H9 (cell line): ENCODE measurements around the gene TFAP2D. TPM values are rescaled to one million over a fixed set of nuclear protein-coding genes. Genes with fewer than 3 reads are reported as not detected.

Experiments used
- DNase-seq: peaks from one replicate; pipeline ENCODE4 v3.0.0-alpha.2; 2017
- H2AFZ ChIP-seq: one replicate; pipeline ENCODE4 v1.6.1; 2013; ENCODE audit warnings: mild to moderate bottlenecking, low read length, control low read depth, moderate library complexity
- H2AK5ac ChIP-seq: 2 replicates; pipeline ENCODE4 v1.6.1; 2013; ENCODE audit warnings: low read length, control low read depth, mixed read lengths; ENCODE audit not compliant: insufficient read length
- H2BK120ac ChIP-seq: one replicate; pipeline ENCODE4 v1.6.1; 2013; ENCODE audit warnings: low read depth, mild to moderate bottlenecking, low read length, control low read depth, inconsistent platforms; ENCODE audit not compliant: poor library complexity, severe bottlenecking
- H2BK12ac ChIP-seq: 2 replicates; pipeline ENCODE4 v1.6.1; 2013; ENCODE audit warnings: low read length, control low read depth, mixed read lengths, low read depth; ENCODE audit not compliant: insufficient read length
- H2BK15ac ChIP-seq: 2 replicates; pipeline ENCODE4 v1.6.1; 2013; ENCODE audit warnings: low read depth, low read length, control low read depth
- H2BK20ac ChIP-seq: one replicate; pipeline ENCODE4 v1.6.1; 2013; ENCODE audit warnings: low read depth, mild to moderate bottlenecking, low read length, control low read depth, inconsistent platforms; ENCODE audit not compliant: poor library complexity, severe bottlenecking
- H2BK5ac ChIP-seq: 2 replicates; pipeline ENCODE4 v1.6.1; 2013; ENCODE audit warnings: low read length, control low read depth, mixed read lengths; ENCODE audit not compliant: insufficient read length
- H3K14ac ChIP-seq: 2 replicates; pipeline ENCODE4 v1.6.1; 2013; ENCODE audit warnings: low read length, control low read depth; ENCODE audit not compliant: insufficient read depth
- H3K18ac ChIP-seq: 2 replicates; pipeline ENCODE4 v1.6.1; 2013; ENCODE audit warnings: low read depth, mild to moderate bottlenecking, mixed read lengths, low read length, control low read depth; ENCODE audit not compliant: insufficient read length
- H3K23ac ChIP-seq: 2 replicates; pipeline ENCODE4 v1.6.1; 2013; ENCODE audit warnings: low read length, control low read depth, mixed read lengths, low read depth; ENCODE audit not compliant: insufficient read length
- H3K23me2 ChIP-seq: 2 replicates; pipeline ENCODE4 v1.6.1; 2013; ENCODE audit warnings: low read depth, mild to moderate bottlenecking, mixed read lengths, low read length, control low read depth; ENCODE audit not compliant: insufficient read length, poor library complexity, severe bottlenecking
- H3K27ac ChIP-seq: 2 replicates; pipeline ENCODE4 v1.5.1; 2013; ENCODE audit warnings: low read length, control low read depth, mixed read lengths, low read depth; ENCODE audit not compliant: insufficient read length
- H3K27me3 ChIP-seq: 2 replicates; pipeline ENCODE4 v1.6.1; 2013; ENCODE audit warnings: low read length, control low read depth, inconsistent platforms; ENCODE audit not compliant: insufficient read depth
- H3K4ac ChIP-seq: 2 replicates; pipeline ENCODE4 v1.6.1; 2013; ENCODE audit warnings: low read depth, mild to moderate bottlenecking, control low read depth, inconsistent platforms, low read length, moderate library complexity
- H3K4me1 ChIP-seq: 2 replicates; pipeline ENCODE4 v1.6.1; 2013; ENCODE audit warnings: low read length, control low read depth, inconsistent platforms; ENCODE audit not compliant: insufficient read depth
- H3K4me2 ChIP-seq: 2 replicates; pipeline ENCODE4 v1.6.1; 2013; ENCODE audit warnings: low read length, control low read depth, mixed read lengths; ENCODE audit not compliant: insufficient read length, insufficient read depth
- H3K56ac ChIP-seq: 2 replicates; pipeline ENCODE4 v1.6.1; 2013; ENCODE audit warnings: low read depth, mild to moderate bottlenecking, mixed read lengths, low read length, control low read depth; ENCODE audit not compliant: insufficient read length
- H3K79me1 ChIP-seq: 2 replicates; pipeline ENCODE4 v1.6.1; 2013; ENCODE audit warnings: low read depth, mild to moderate bottlenecking, moderate library complexity, low read length, control low read depth, inconsistent platforms; ENCODE audit not compliant: insufficient read depth, poor library complexity, severe bottlenecking
- H3K79me2 ChIP-seq: 2 replicates; pipeline ENCODE4 v1.6.1; 2013; ENCODE audit warnings: low read length, control low read depth, inconsistent platforms; ENCODE audit not compliant: insufficient read depth
- H3K9ac ChIP-seq: 2 replicates; pipeline ENCODE4 v1.6.1; 2013; ENCODE audit warnings: low read length, control low read depth, mixed read lengths; ENCODE audit not compliant: insufficient read length; ENCODE audit errors: extremely low read depth
- H3K9me3 ChIP-seq: one replicate; pipeline ENCODE4 v1.6.1; 2013; ENCODE audit warnings: low read depth, low read length, inconsistent platforms; ENCODE audit not compliant: control insufficient read depth
- H3T11ph ChIP-seq: one replicate; pipeline ENCODE4 v1.6.1; 2013; ENCODE audit warnings: mild to moderate bottlenecking, low read length, control low read depth, inconsistent platforms
- H4K20me1 ChIP-seq: one replicate; pipeline ENCODE4 v1.6.1; 2013; ENCODE audit not compliant: control insufficient read depth, insufficient read length, insufficient read depth
- H4K5ac ChIP-seq: 2 replicates; pipeline ENCODE4 v1.6.1; 2013; ENCODE audit warnings: low read depth, mild to moderate bottlenecking, mixed read lengths, low read length, control low read depth; ENCODE audit not compliant: insufficient read length
- H4K8ac ChIP-seq: replicated peaks from 2 replicates; pipeline ENCODE4 v1.6.1; 2013; ENCODE audit warnings: low read length, control low read depth, mixed read lengths, low read depth; ENCODE audit not compliant: insufficient read length
- H4K91ac ChIP-seq: 2 replicates; pipeline ENCODE4 v1.6.1; 2013; ENCODE audit warnings: low read depth, mild to moderate bottlenecking, moderate library complexity, mixed read lengths, low read length, control low read depth; ENCODE audit not compliant: insufficient read length
- H3K27ac Mint-ChIP-seq, 3 experiments: 2 replicates in 2 of 3; 3 replicates in 1 of 3; pipeline ENCODE4 v1.8.0; 2020 to 2021; ENCODE audit warnings: mixed read lengths in 3 of 3, mild to moderate bottlenecking in 1 of 3, moderate library complexity in 1 of 3
- H3K27me3 Mint-ChIP-seq: 2 replicates; pipeline ENCODE4 v1.8.0; 2021; ENCODE audit warnings: low read depth, mild to moderate bottlenecking, moderate library complexity, mixed read lengths
- H3K36me3 Mint-ChIP-seq, 3 experiments: 2 replicates in 2 of 3; 3 replicates in 1 of 3; pipeline ENCODE4 v1.8.0; 2020 to 2021; ENCODE audit warnings: low read depth in 3 of 3, mixed read lengths in 3 of 3; ENCODE audit not compliant: insufficient read depth in 1 of 3
- H3K4me1 Mint-ChIP-seq, 2 experiments: 2 replicates each; pipeline ENCODE4 v1.8.0; 2020; ENCODE audit warnings: mixed read lengths in 2 of 2
- H3K4me3 Mint-ChIP-seq, 2 experiments: 2 replicates in 1 of 2; 3 replicates in 1 of 2; pipeline ENCODE4 v1.8.0; 2020 to 2021; ENCODE audit warnings: mild to moderate bottlenecking in 2 of 2, mixed read lengths in 2 of 2, moderate library complexity in 1 of 2
- H3K9me3 Mint-ChIP-seq, 2 experiments: 2 replicates in 1 of 2; 3 replicates in 1 of 2; pipeline ENCODE4 v1.8.0; 2020; ENCODE audit warnings: mild to moderate bottlenecking in 2 of 2, mixed read lengths in 2 of 2, moderate library complexity in 1 of 2
- WGBS: extraction: QIAGEN DNeasy Blood & Tissue Kit; methylation state at CpG from one replicate; pipeline ENCODE4 v1.1.7; 2013; ENCODE audit warnings: missing lambda C conversion rate, low lambda C conversion rate, mixed read lengths; ENCODE audit not compliant: insufficient read length; ENCODE audit errors: extremely low coverage; 5-methylcytosine and 5-hydroxymethylcytosine counted together
- total RNA-seq: library from RNA; stranded (reverse); gene quantifications from 2 replicates; pipeline ENCODE4 v1.2.1, GENCODE V29; 2021
- TF ChIP-seq, protein P1 (sequence below): fragments of 200-600 bp; sonication (generic); conservative IDR thresholded peaks from 3 replicates; pipeline ENCODE4 v1.8.0; 2021; ENCODE audit warnings: antibody characterized with exemption, mild to moderate bottlenecking

The TFAP2D gene
- total RNA-seq, 1 experiment from 2014 or later, result not detected

DNA sequence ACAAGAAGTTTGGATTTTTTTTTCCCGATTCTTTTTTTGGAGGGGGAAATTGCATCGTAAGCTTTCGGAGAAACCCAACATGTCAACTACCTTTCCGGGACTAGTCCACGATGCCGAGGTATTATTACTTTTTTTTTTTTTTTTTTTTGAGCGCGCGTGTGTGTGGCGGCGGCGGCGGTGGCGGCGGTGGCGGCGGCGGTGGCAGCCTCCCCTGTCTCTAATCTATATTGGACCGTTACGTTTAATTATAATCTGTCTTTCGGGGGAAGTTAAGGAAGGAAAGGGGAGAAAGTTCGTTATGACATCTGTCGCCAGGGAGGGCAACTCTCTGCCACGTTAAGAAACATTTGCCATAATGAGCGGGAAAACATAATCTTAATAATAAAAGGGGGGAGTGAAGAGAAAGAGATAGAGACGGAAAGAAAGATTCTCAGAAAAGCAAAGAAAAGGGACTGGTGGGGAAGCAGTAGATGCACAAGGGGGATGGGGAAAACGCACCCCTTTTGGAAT is 706 bp downstream of the TFAP2D start:
- Histone ChIP-seq H2BK120ac (no peak overlapping the region), H3K56ac (no peak overlapping the region), H3K14ac (no peak overlapping the region), H3K9me3 (no peaks in the 10 kb centered on the region), H3T11ph (no peak overlapping the region), H4K20me1 (no peaks in the 10 kb centered on the region), H2BK12ac (no peak overlapping the region), H4K91ac (no peak overlapping the region), H4K8ac (no peak overlapping the region), H3K23me2 (peaks cover 10% of the 10 kb centered on the region), H3K79me2 (no peaks in the 10 kb centered on the region), H2BK5ac (no peak overlapping the region), H3K27me3 (peaks cover 93% of the 10 kb centered on the region), H3K23ac (no peak overlapping the region), H3K79me1 (no peaks in the 10 kb centered on the region), H3K4me1 (0 out of 2 replicates have a peak, but pooled peaks cover 6% of the 10 kb centered on the region), H2AK5ac (no peak overlapping the region), H3K18ac (no peak overlapping the region), H3K9ac (no peak overlapping the region), H2BK20ac (no peak overlapping the region), H3K4me2 (peak overlapping the region; percentile 49), H2BK15ac (no peak overlapping the region), H4K5ac (no peak overlapping the region), H2AFZ (no peak overlapping the region), H3K27ac (no peak overlapping the region), H3K4ac (no peak overlapping the region)
- DNase-seq, result no peak
- no CpG with 5 or more reads among the region's 27 CpGs for WGBS
- Mint-ChIP-seq H3K27ac (no peak overlapping the region), H3K9me3 (peaks cover 2 to 11% of the 10 kb centered on the region in 2 experiments; a peak in 2 of 5 replicates), H3K4me1 (peaks cover 32 to 60% of the 10 kb centered on the region in 2 experiments), H3K27me3 (peaks cover 100% of the 10 kb centered on the region), H3K36me3 (no peaks in the 10 kb centered on the region; a peak in 1 of 7 replicates), H3K4me3 (peak overlapping the region in 1 of 2 experiments; percentile 81; a peak in 3 of 5 replicates)
- TF ChIP-seq, protein P1, sequence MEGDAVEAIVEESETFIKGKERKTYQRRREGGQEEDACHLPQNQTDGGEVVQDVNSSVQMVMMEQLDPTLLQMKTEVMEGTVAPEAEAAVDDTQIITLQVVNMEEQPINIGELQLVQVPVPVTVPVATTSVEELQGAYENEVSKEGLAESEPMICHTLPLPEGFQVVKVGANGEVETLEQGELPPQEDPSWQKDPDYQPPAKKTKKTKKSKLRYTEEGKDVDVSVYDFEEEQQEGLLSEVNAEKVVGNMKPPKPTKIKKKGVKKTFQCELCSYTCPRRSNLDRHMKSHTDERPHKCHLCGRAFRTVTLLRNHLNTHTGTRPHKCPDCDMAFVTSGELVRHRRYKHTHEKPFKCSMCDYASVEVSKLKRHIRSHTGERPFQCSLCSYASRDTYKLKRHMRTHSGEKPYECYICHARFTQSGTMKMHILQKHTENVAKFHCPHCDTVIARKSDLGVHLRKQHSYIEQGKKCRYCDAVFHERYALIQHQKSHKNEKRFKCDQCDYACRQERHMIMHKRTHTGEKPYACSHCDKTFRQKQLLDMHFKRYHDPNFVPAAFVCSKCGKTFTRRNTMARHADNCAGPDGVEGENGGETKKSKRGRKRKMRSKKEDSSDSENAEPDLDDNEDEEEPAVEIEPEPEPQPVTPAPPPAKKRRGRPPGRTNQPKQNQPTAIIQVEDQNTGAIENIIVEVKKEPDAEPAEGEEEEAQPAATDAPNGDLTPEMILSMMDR, result no peak
